SH-SY5Y (cell line): ENCODE measurements around the gene ZNF70.

Experiments
- GATA2 ChIP-seq: IDR thresholded peaks from 2 replicates; pipeline ENCODE4 v1.6.1; 2011; ENCODE audit warnings: mild to moderate bottlenecking, low read depth, low read length
- GATA3 ChIP-seq: IDR thresholded peaks from 2 replicates; pipeline ENCODE4 v1.6.1; 2011; ENCODE audit warnings: low read depth, mild to moderate bottlenecking, low read length, moderate library complexity

DNA sequence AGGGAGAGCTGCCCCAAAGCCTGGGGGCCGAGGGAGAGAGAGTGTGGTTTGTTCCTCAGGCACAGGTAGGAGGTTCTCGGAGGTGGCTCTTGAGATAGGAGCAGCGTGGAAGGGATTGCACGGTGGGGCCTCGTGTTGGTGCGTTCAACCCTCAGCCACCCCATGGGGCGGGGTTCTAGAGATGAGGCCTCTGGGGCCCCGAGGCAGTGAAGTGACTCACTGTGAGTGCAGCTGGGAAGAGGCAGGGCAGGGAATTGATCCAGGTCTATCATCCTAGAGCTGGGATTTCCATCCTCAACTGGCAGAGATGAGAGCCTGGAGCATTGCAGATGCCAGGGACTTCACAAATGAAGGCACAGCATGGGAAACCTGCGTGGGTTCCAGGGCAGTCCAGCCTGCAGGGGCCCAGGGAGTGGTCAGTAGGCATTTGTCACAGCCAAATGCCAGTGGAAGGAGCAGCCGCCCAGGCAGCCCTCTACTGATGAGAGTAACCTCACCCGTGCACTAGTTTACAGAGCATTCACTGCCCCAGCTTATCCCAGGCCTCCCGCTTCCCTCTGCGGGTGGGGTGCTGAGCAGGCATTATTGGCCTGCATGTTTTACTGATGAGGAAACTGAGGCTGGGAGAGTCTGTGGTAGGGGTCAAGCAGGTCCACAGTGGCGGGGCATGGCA is 30.7 kb upstream of the ZNF70 start:
- TF ChIP-seq GATA2 (no peak), GATA3 (no peak)
